CD4-positive, alpha-beta T cell treated with Interleukin-10 for 1 hour (primary cell): ENCODE measurements around the gene RTP5.

ENCODE experiments used
- DNase-seq: peaks from one replicate; pipeline ENCODE4 v3.0.0-alpha.2; 2020

Gene RTP5

GRCh38 chr2:241858206-241859016 lies 11.1 kb upstream of the RTP5 start, which contains the start of gene PDCD1:
TSS of gene PDCD1 (minus strand) at chr2:241858894. CDS start at chr2:241858838, 56 bp downstream.
- peak; percentile 74 for DNase-seq

- no peak for DNase-seq
These were observed 10.5 kb upstream of the RTP5 start for GRCh38 chr2:241859017-241859435.

GRCh38 chr2:241859436-241860183 lies 9.9 kb upstream of the RTP5 start:
- DNase-seq = peak; percentile 45

GRCh38 chr2:241860184-241861078 lies 9.1 kb upstream of the RTP5 start:
- no peak for DNase-seq

GRCh38 chr2:241861264-241861663 lies 8.3 kb upstream of the RTP5 start:
- DNase-seq = no peak

- no peak for DNase-seq
These were observed 7.4 kb upstream of the RTP5 start for GRCh38 chr2:241862093-241862492.

GRCh38 chr2:241862775-241863535 lies 6.6 kb upstream of the RTP5 start:
- DNase-seq = no peak

GRCh38 chr2:241863536-241863954 lies 6.0 kb upstream of the RTP5 start:
- peak; percentile 56 for DNase-seq

GRCh38 chr2:241864168-241864849 lies 5.2 kb upstream of the RTP5 start:
- no peak for DNase-seq

- no peak for DNase-seq
These were observed 4.7 kb upstream of the RTP5 start for GRCh38 chr2:241864850-241865213.

- peak; percentile 32 for DNase-seq
These were observed 4.0 kb upstream of the RTP5 start for GRCh38 chr2:241865416-241865956.

- peak; percentile 42 for DNase-seq
These were observed 3.4 kb upstream of the RTP5 start for GRCh38 chr2:241865957-241866789.

- DNase-seq = no peak
These were observed 2.5 kb upstream of the RTP5 start for GRCh38 chr2:241866790-241867645.

GRCh38 chr2:241867776-241868420 lies 1.6 kb upstream of the RTP5 start:
- DNase-seq = peak; percentile 68

- peak; percentile 47 for DNase-seq
These were observed 858 bp upstream of the RTP5 start for GRCh38 chr2:241868661-241869081.

GRCh38 chr2:241870081-241870541 lies 582 bp downstream of the RTP5 start:
- no peak for DNase-seq

- peak; percentile 65 for DNase-seq
These were observed 1.3 kb downstream of the RTP5 start for GRCh38 chr2:241870611-241871537.
